Sigmoid colon (tissue), 7 donors: ENCODE data around the gene ATF7IP. TPM values are rescaled to one million over a fixed set of nuclear protein-coding genes. Genes with fewer than 3 reads are reported as not detected.
A peak's percentile ranks its signal among the peaks of the same experiment; 100 is the strongest.

Experiments
- DNase-seq: peaks from one replicate; pipeline ENCODE4 v3.0.0-alpha.2; 2019
- H3K27ac ChIP-seq, 4 donors: fragments of 200-600 bp; sonication (generic); one replicate each; pipeline ENCODE4 v1.5.1; 2016 to 2019; ENCODE audit warnings: mild to moderate bottlenecking in 1 of 4
- H3K27me3 ChIP-seq, 3 donors: fragments of 200-600 bp; sonication (generic); one replicate each; pipeline ENCODE4 v1.5.1; 2019; ENCODE audit warnings: mild to moderate bottlenecking in 1 of 3
- H3K36me3 ChIP-seq, 4 donors: fragments of 200-600 bp; sonication (generic); one replicate each; pipeline ENCODE4 v1.5.1; 2016 to 2019
- H3K4me1 ChIP-seq, 4 donors: fragments of 200-600 bp; sonication (generic); one replicate each; pipeline ENCODE4 v1.5.1; 2017 to 2019
- H3K4me3 ChIP-seq, 4 donors: fragments of 200-600 bp; sonication (generic); one replicate each; pipeline ENCODE4 v1.5.1; 2017 to 2019; ENCODE audit warnings: mild to moderate bottlenecking in 2 of 4, moderate library complexity in 1 of 4
- H3K9me3 ChIP-seq, 4 donors: fragments of 200-600 bp in 3 of 4; sonication (generic) in 3 of 4; one replicate each; pipeline versions ENCODE4 v1.5.1 to v1.6.1; 2013 to 2019
- CTCF ChIP-seq, 4 experiments: fragments of 450-650 bp in 3 of 4; fragments of 200-600 bp in 1 of 4; IDR thresholded peaks; one replicate each; pipeline ENCODE4 v1.5.1; 2016 to 2019; ENCODE audit warnings: antibody characterized with exemption in 4 of 4, mild to moderate bottlenecking in 3 of 4, moderate library complexity in 2 of 4
- EP300 ChIP-seq, 4 donors: sonication (generic); formaldehyde crosslinking; IDR thresholded peaks; one replicate each; pipeline ENCODE4 v1.6.1; 2017; ENCODE audit warnings: antibody characterized with exemption in 4 of 4
- POLR2A ChIP-seq, 2 donors: fragments of 450-650 bp; IDR thresholded peaks; one replicate each; pipeline ENCODE4 v1.6.1; 2016; ENCODE audit warnings: antibody characterized with exemption in 2 of 2, mild to moderate bottlenecking in 2 of 2, moderate library complexity in 2 of 2
- POLR2AphosphoS5 ChIP-seq, 4 donors: sonication (generic); formaldehyde crosslinking; IDR thresholded peaks; one replicate each; pipeline ENCODE4 v1.6.1; 2017; ENCODE audit warnings: antibody characterized with exemption in 4 of 4
- WGBS, 2 donors: extraction: QIAGEN DNeasy Blood & Tissue Kit; methylation state at CpG; one replicate each; pipeline ENCODE4 v1.1.7; 2013; 5-methylcytosine and 5-hydroxymethylcytosine counted together
- intact Hi-C: fragments of 100-400 bp; cut with DNase I; formaldehyde crosslinking; loops from one replicate; pipeline ENCODE4 v1.15.1; 2023
- polyA plus RNA-seq, 3 donors: library from polyadenylated mRNA; stranded (reverse); fragments of 200-250 nt; gene quantifications; one replicate each; pipeline ENCODE4 v1.2.3, GENCODE V29; 2013
- total RNA-seq, 4 donors: library from RNA; depleted of rRNA; stranded (reverse); fragments of >200 nt; gene quantifications; one replicate each; pipeline ENCODE4 v1.1.0, GENCODE V29; 2016
- donor health status: healthy with polysubstance abuse.
- donor health status: Bipolar disorder and iron deficiency.
- donor health status: healthy.

Gene ATF7IP
- total and polyA plus RNA-seq, 7 donors: 3.0 to 58.4 (median 27.7) TPM

GRCh38 chr12:14450479-14450878 is 85.0 kb downstream of the ATF7IP start:
- peaks cover 0 to 3% (median 0%) of the 10 kb centered on the region in 4 donors for H3K4me1 ChIP-seq
- H3K9me3 ChIP-seq: no peaks in the 10 kb centered on the region
- intact Hi-C loops: no loop called here
- H3K27ac ChIP-seq: no peak overlapping the region
- no peak for DNase-seq
- no peak for TF ChIP-seq CTCF (IDR thresholded peaks at IDR 0.05)
- no peak for TF ChIP-seq POLR2A (IDR thresholded peaks at IDR 0.05)
- TF ChIP-seq EP300 (IDR thresholded peaks at IDR 0.05): no peak
- H3K4me3 ChIP-seq: no peak overlapping the region
- H3K27me3 ChIP-seq: no peaks in the 10 kb centered on the region
- H3K36me3 ChIP-seq: peaks cover 0 to 55% (median 7%) of the 10 kb centered on the region in 4 donors

GRCh38 chr12:14452336-14452735 is 86.9 kb downstream of the ATF7IP start:
- Histone ChIP-seq H3K36me3 (peaks cover 4 to 59% (median 11%) of the 10 kb centered on the region in 4 donors), H3K4me3 (no peak overlapping the region), H3K27me3 (no peaks in the 10 kb centered on the region), H3K4me1 (peaks cover 0 to 3% (median 0%) of the 10 kb centered on the region in 4 donors), H3K9me3 (no peaks in the 10 kb centered on the region), H3K27ac (no peak overlapping the region)
- TF ChIP-seq CTCF (IDR thresholded peaks at IDR 0.05): no peak
- DNase-seq: no peak
- 74 to 83% methylated on average over 4 of the region's 4 CpGs for WGBS, 2 donors
- intact Hi-C loops: no loop called here

GRCh38 chr12:14452865-14453264 is 87.4 kb downstream of the ATF7IP start:
- WGBS, 2 donors: 92% methylated on average over 1 of the region's 1 CpG
- Histone ChIP-seq H3K36me3 (peaks cover 7 to 59% (median 11%) of the 10 kb centered on the region in 4 donors), H3K9me3 (no peaks in the 10 kb centered on the region), H3K27ac (no peak overlapping the region), H3K4me1 (peaks cover 0 to 3% (median 0%) of the 10 kb centered on the region in 4 donors), H3K27me3 (no peaks in the 10 kb centered on the region), H3K4me3 (no peak overlapping the region)
- TF ChIP-seq POLR2A (IDR thresholded peaks at IDR 0.05) (no peak), POLR2AphosphoS5 (IDR thresholded peaks at IDR 0.05) (no peak), EP300 (IDR thresholded peaks at IDR 0.05) (no peak), CTCF (IDR thresholded peaks at IDR 0.05) (no peak)
- no peak for DNase-seq
- intact Hi-C loops: no loop called here

GRCh38 chr12:14454098-14454907 is 88.8 kb downstream of the ATF7IP start:
- no peaks in the 10 kb centered on the region for H3K9me3 ChIP-seq
- no peak overlapping the region for H3K4me3 ChIP-seq
- H3K36me3 ChIP-seq: peaks cover 11 to 57% (median 14%) of the 10 kb centered on the region in 4 donors
- no peaks in the 10 kb centered on the region for H3K27me3 ChIP-seq
- peaks cover 0 to 3% (median 0%) of the 10 kb centered on the region in 4 donors for H3K4me1 ChIP-seq
- no peak overlapping the region for H3K27ac ChIP-seq
- TF ChIP-seq POLR2A (IDR thresholded peaks at IDR 0.05) (no peak), CTCF (IDR thresholded peaks at IDR 0.05) (peak in 1 of 4 experiments; percentile 18)
- no peak for DNase-seq
- intact Hi-C loops: no loop called here
- 84 to 85% methylated on average over 2 of the region's 2 CpGs for WGBS, 2 donors
